HepG2 (cell line): ENCODE measurements around the gene TBC1D16. TPM values are rescaled to one million over a fixed set of nuclear protein-coding genes. Genes with fewer than 3 reads are reported as not detected.
A peak's percentile ranks its signal among the peaks of the same experiment; 100 is the strongest.

Source experiments
- ASH2L ChIP-seq: fragments of 300-600, 200-600 bp; sonication (generic); IDR thresholded peaks from 2 replicates; pipeline ENCODE4 v1.7.0; 2017; ENCODE audit warnings: low read depth, mild to moderate bottlenecking, moderate library complexity, mixed read lengths, low read length; ENCODE audit not compliant: insufficient read length
- ATF3 ChIP-seq: sonication (generic); formaldehyde crosslinking; IDR thresholded peaks from 2 replicates; pipeline ENCODE4 v1.4.0; 2020; ENCODE audit warnings: missing genetic modification reagents
- CENPBD1 ChIP-seq: sonication (generic); formaldehyde crosslinking; IDR thresholded peaks from 2 replicates; pipeline ENCODE4 v1.8.0; 2022; ENCODE audit warnings: missing genetic modification reagents, low read depth, mild to moderate bottlenecking, borderline replicate concordance
- HNRNPLL ChIP-seq: fragments of 200-400 bp; formaldehyde crosslinking; IDR thresholded peaks from 2 replicates; pipeline ENCODE4 v1.6.1; 2017; ENCODE audit warnings: mild to moderate bottlenecking, low read depth, low read length; ENCODE audit not compliant: poor library complexity, severe bottlenecking
- NCOA2 ChIP-seq: sonication (generic); formaldehyde crosslinking; IDR thresholded peaks from 2 replicates; pipeline ENCODE4 v1.8.0; 2022; ENCODE audit warnings: inconsistent platforms
- ONECUT2 ChIP-seq: sonication (generic); formaldehyde crosslinking; IDR thresholded peaks from 2 replicates; pipeline ENCODE4 v1.4.0; 2020; ENCODE audit warnings: missing genetic modification reagents
- SATB2 ChIP-seq: sonication (generic); formaldehyde crosslinking; IDR thresholded peaks from 2 replicates; pipeline ENCODE4 v1.5.0; 2020; ENCODE audit warnings: missing genetic modification reagents
- SETDB1 ChIP-seq: sonication (generic); formaldehyde crosslinking; IDR thresholded peaks from 2 replicates; pipeline ENCODE4 v1.5.1; 2020; ENCODE audit warnings: missing genetic modification reagents, mild to moderate bottlenecking, borderline replicate concordance
- STAG1 ChIP-seq: sonication (generic); formaldehyde crosslinking; IDR thresholded peaks from 2 replicates; pipeline ENCODE4 v1.4.0; 2020; ENCODE audit warnings: missing genetic modification reagents
- TBP ChIP-seq: sonication (generic); formaldehyde crosslinking; IDR thresholded peaks from 2 replicates; pipeline ENCODE4 v1.5.0; 2020; ENCODE audit warnings: missing genetic modification reagents
- TIGD3 ChIP-seq: sonication (generic); formaldehyde crosslinking; IDR thresholded peaks from 2 replicates; pipeline ENCODE4 v1.5.1; 2020; ENCODE audit warnings: mild to moderate bottlenecking, missing genetic modification reagents, borderline replicate concordance
- TOPORS ChIP-seq: sonication (generic); formaldehyde crosslinking; IDR thresholded peaks from 2 replicates; pipeline ENCODE4 v1.8.0; 2023; ENCODE audit warnings: mild to moderate bottlenecking, missing genetic modification reagents
- WIZ ChIP-seq: sonication (generic); formaldehyde crosslinking; IDR thresholded peaks from 2 replicates; pipeline ENCODE4 v1.5.1; 2020; ENCODE audit warnings: mild to moderate bottlenecking, missing genetic modification reagents
- ZNF263 ChIP-seq: sonication (generic); formaldehyde crosslinking; IDR thresholded peaks from 2 replicates; pipeline ENCODE4 v1.4.0; 2020; ENCODE audit warnings: missing genetic modification reagents
- ZNF282 ChIP-seq: fragments of 450-650 bp; IDR thresholded peaks from 2 replicates; pipeline ENCODE4 v1.6.1; 2018; ENCODE audit not compliant: partially characterized antibody
- ZNF720 ChIP-seq: sonication (generic); formaldehyde crosslinking; IDR thresholded peaks from 2 replicates; pipeline ENCODE4 v1.4.0; 2020; ENCODE audit warnings: missing genetic modification reagents
- polyA plus RNA-seq, 8 experiments: library from polyadenylated mRNA; depleted of rRNA in 3 of 8; stranded (reverse) in 7 of 8; unstranded in 1 of 8; fragments of >200 nt; fragmentation: Illumina TruSeq in 4 of 8; extraction: Trizol in 4 of 8; gene quantifications; 2 replicates each; pipeline versions ENCODE4 v1.2.1 to v1.2.3, GENCODE V29; 2011 to 2016; ENCODE audit warnings: low read depth in 4 of 8, missing spikeins in 1 of 8, mixed read lengths in 1 of 8; ENCODE audit not compliant: insufficient read depth in 1 of 8
- total RNA-seq, 5 experiments: library from RNA; depleted of rRNA; stranded (reverse); fragments of >200 nt; fragmentation: Illumina TruSeq; extraction: Trizol; gene quantifications; 2 replicates each; pipeline ENCODE4 v1.2.3, GENCODE V29; 2016; ENCODE audit warnings: low read depth in 1 of 5
- TF ChIP-seq, protein P1 (sequence below), 2 experiments: IDR thresholded peaks; 2 replicates each; pipeline ENCODE4 v1.6.1; 2011 to 2012; ENCODE audit warnings: low read length in 2 of 2, borderline replicate concordance in 1 of 2, low read depth in 1 of 2, mild to moderate bottlenecking in 1 of 2, moderate library complexity in 1 of 2
- TF ChIP-seq, protein P2 (sequence below): sonication (generic); formaldehyde crosslinking; IDR thresholded peaks from 2 replicates; pipeline ENCODE4 v1.4.0; 2020; ENCODE audit warnings: missing genetic modification reagents
- TF ChIP-seq, protein P3 (sequence below): sonication (generic); formaldehyde crosslinking; IDR thresholded peaks from 2 replicates; pipeline ENCODE4 v1.9.0; 2022; ENCODE audit warnings: missing genetic modification reagents, mild to moderate bottlenecking, borderline replicate concordance

The TBC1D16 gene
- total and polyA plus RNA-seq, 2 of the 13 experiments (the other 11 are each of a cell fraction or from before 2014, with no cell fraction given) = 14.9 to 24.9 TPM

DNA sequence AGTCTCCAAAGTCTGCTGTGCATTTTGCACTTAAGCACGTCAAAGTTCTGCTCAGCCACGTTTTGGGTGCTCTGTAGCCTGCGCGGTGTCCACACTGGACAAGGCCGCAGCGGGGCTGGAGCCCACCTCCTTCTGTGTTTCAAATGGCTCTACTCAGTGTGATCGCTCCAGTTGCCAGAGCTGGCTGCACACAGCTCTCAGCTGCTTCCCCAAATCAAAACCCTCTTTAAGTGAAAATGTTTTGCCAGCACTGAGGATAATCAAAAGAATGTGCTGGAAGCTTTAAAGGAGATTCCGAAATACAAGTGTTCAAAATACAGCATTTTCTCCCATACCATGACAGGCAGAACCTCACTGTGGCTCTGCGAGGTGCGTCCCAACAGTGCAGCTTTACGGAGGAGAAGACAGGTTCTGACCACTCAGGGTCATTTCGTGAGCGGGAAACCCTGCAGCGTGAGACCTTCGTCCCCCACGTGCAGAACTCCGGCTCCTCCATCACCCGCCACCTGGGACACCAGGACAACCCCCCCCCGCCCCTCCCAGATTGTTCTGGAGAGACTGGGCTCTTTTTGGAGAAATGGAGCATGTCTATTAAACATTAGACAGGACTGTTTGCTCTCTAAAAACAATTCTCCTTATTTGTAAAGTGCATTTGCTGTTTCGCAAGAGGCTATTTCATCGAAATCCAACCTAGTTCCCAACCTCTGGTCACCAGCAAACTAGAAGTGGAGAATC lies 16.6 kb downstream of the TBC1D16 start (continued):
- no peak for TF ChIP-seq TIGD3 (CRISPR knock-in tag)
- peak; percentile 63; the same call in 1 of the 2 replicates for TF ChIP-seq NCOA2 (CRISPR knock-in tag)
- no peak for TF ChIP-seq ATF3 (CRISPR knock-in tag)
- TF ChIP-seq ZNF263 (CRISPR knock-in tag) = peak; percentile 73; the same call in 1 of the 2 replicates
- TF ChIP-seq ZNF282 = no peak
- TF ChIP-seq HNRNPLL = no peak
- TF ChIP-seq, protein P1, sequence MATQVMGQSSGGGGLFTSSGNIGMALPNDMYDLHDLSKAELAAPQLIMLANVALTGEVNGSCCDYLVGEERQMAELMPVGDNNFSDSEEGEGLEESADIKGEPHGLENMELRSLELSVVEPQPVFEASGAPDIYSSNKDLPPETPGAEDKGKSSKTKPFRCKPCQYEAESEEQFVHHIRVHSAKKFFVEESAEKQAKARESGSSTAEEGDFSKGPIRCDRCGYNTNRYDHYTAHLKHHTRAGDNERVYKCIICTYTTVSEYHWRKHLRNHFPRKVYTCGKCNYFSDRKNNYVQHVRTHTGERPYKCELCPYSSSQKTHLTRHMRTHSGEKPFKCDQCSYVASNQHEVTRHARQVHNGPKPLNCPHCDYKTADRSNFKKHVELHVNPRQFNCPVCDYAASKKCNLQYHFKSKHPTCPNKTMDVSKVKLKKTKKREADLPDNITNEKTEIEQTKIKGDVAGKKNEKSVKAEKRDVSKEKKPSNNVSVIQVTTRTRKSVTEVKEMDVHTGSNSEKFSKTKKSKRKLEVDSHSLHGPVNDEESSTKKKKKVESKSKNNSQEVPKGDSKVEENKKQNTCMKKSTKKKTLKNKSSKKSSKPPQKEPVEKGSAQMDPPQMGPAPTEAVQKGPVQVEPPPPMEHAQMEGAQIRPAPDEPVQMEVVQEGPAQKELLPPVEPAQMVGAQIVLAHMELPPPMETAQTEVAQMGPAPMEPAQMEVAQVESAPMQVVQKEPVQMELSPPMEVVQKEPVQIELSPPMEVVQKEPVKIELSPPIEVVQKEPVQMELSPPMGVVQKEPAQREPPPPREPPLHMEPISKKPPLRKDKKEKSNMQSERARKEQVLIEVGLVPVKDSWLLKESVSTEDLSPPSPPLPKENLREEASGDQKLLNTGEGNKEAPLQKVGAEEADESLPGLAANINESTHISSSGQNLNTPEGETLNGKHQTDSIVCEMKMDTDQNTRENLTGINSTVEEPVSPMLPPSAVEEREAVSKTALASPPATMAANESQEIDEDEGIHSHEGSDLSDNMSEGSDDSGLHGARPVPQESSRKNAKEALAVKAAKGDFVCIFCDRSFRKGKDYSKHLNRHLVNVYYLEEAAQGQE (IDR thresholded peaks at IDR 0.05; ENCODE audit: borderline replicate concordance in 1 of 2, low read depth in 1 of 2, low read length in 2 of 2) = no peak
- TF ChIP-seq ZNF720 (CRISPR knock-in tag) = no peak
- no peak for TF ChIP-seq CENPBD1 (CRISPR knock-in tag)
- TF ChIP-seq, protein P2, sequence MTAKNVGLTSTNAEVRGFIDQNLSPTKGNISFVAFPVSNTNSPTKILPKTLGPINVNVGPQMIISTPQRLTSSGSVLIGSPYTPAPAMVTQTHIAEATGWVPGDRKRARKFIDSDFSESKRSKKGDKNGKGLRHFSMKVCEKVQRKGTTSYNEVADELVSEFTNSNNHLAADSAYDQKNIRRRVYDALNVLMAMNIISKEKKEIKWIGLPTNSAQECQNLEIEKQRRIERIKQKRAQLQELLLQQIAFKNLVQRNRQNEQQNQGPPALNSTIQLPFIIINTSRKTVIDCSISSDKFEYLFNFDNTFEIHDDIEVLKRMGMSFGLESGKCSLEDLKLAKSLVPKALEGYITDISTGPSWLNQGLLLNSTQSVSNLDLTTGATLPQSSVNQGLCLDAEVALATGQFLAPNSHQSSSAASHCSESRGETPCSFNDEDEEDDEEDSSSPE (CRISPR knock-in tag) = peak; percentile 96
- no peak for TF ChIP-seq SETDB1
- TF ChIP-seq TOPORS (CRISPR knock-in tag) = no peak
- no peak; the same call in 1 of the 2 replicates for TF ChIP-seq WIZ (CRISPR knock-in tag)
- no peak for TF ChIP-seq ASH2L
- TF ChIP-seq, protein P3, sequence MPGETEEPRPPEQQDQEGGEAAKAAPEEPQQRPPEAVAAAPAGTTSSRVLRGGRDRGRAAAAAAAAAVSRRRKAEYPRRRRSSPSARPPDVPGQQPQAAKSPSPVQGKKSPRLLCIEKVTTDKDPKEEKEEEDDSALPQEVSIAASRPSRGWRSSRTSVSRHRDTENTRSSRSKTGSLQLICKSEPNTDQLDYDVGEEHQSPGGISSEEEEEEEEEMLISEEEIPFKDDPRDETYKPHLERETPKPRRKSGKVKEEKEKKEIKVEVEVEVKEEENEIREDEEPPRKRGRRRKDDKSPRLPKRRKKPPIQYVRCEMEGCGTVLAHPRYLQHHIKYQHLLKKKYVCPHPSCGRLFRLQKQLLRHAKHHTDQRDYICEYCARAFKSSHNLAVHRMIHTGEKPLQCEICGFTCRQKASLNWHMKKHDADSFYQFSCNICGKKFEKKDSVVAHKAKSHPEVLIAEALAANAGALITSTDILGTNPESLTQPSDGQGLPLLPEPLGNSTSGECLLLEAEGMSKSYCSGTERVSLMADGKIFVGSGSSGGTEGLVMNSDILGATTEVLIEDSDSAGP = peak; percentile 21
- no peak for TF ChIP-seq STAG1
- TF ChIP-seq SATB2 (CRISPR knock-in tag) = no peak
- TF ChIP-seq TBP (CRISPR knock-in tag) = no peak
- TF ChIP-seq ONECUT2 (CRISPR knock-in tag) = 0 out of 2 replicates have a peak, but pooled peaks have one; percentile 47
